Pancreas (tissue), 10 donors: ENCODE data around the gene PAM16. TPM values are rescaled to one million over a fixed set of nuclear protein-coding genes. Genes with fewer than 3 reads are reported as not detected.

Experiments
- ATAC-seq, 4 donors: fragments of 200-7000 bp; cut with Tn5 transposase; one replicate each; pipeline versions ENCODE4 v1.8.0 to v1.9.1; 2020; ENCODE audit warnings: mild to moderate bottlenecking in 4 of 4, moderate library complexity in 4 of 4
- DNase-seq, 6 donors: peaks; one replicate each; pipeline ENCODE4 v3.0.0-alpha.2; 2020
- FAIRE-seq: peaks from 2 replicates; lab custom pipeline; 2012; peaks lifted over from hg19 to GRCh38; lab: Jason Lieb, UNC
- H3K27ac ChIP-seq, 4 donors: fragments of 200-600 bp; sonication (generic); 1 replicate in 3 of 4; 2 replicates in 1 of 4; pipeline versions ENCODE4 v1.5.0 to v1.8.0; 2020
- H3K27me3 ChIP-seq, 4 donors: fragments of 200-600 bp; one replicate each; pipeline ENCODE4 v1.8.0; 2021
- H3K36me3 ChIP-seq, 3 donors: fragments of 200-600 bp; sonication (generic) in 1 of 3; one replicate each; pipeline versions ENCODE4 v1.5.0 to v1.8.0; 2020 to 2021
- H3K4me1 ChIP-seq, 3 donors: fragments of 200-600 bp; one replicate each; pipeline ENCODE4 v1.8.0; 2021
- H3K4me3 ChIP-seq, 4 donors: fragments of 200-600 bp; sonication (generic) in 2 of 4; one replicate each; pipeline versions ENCODE4 v1.5.0 to v1.8.0; 2020 to 2021
- H3K9me3 ChIP-seq, 4 donors: fragments of 200-600 bp; one replicate each; pipeline ENCODE4 v1.8.0; 2021
- CTCF ChIP-seq, 4 donors: fragments of 200-600 bp; sonication (generic) in 3 of 4; IDR thresholded peaks; one replicate each; pipeline versions ENCODE4 v1.5.0 to v1.8.0; 2021; ENCODE audit warnings: antibody characterized with exemption in 4 of 4
- WGBS, 2 donors: extraction: QIAGEN DNeasy Blood & Tissue Kit; methylation state at CpG; one replicate each; pipeline ENCODE4 v1.1.7; 2013; 5-methylcytosine and 5-hydroxymethylcytosine counted together
- intact Hi-C, 3 donors: fragments of 100-400 bp; cut with DNase I; formaldehyde crosslinking; loops; one replicate each; pipeline versions ENCODE4 v1.11.1 to v1.14.2; 2022
- polyA plus RNA-seq, 2 donors: library from polyadenylated mRNA; stranded (reverse); fragments of 200-250 nt; gene quantifications; one replicate each; pipeline ENCODE4 v1.2.3, GENCODE V29; 2013
- total RNA-seq, 6 donors: library from RNA; stranded (reverse); fragmentation: NEBNext Ultra II Directional in 4 of 6; extraction: Animal tissue kit (Norgen Biotek cat#: 25700) in 4 of 6; gene quantifications; one replicate each; pipeline versions ENCODE4 v1.2.1 to v1.2.4, GENCODE V29; 2021 to 2023
- donor health status: healthy with polysubstance abuse.
- donor health status: DM: no; HTN: no; CAD: no; lungs with moderate emphysema.
- donor health status: DM: no; HTN: no; CAD: no.
- donor health status: control.
- donor health status: control.
- donor health status: Bipolar disorder and iron deficiency.
- donor health status: DM: yes; HTN: yes; CAD: no.
- donor health status: DM: no; HTN: no; CAD: no.
- donor health status: DM: no; HTN: no; CAD: no.
- donor health status: DM: yes; HTN: yes; CAD: no.

PAM16 gene
- total and polyA plus RNA-seq, 8 donors, result 12.2 to 106 (median 27.2) TPM

GRCh38 chr16:4309833-4310266 lies 41.3 kb downstream of the PAM16 start:
- intact Hi-C loops, result no loop called here
- peak; percentile 34 to 65 (median 48) for TF ChIP-seq CTCF (IDR thresholded peaks at IDR 0.05)
- peak; percentile 59 to 88 (median 78) for DNase-seq
- FAIRE-seq, result no peak
- no peaks in the 10 kb centered on the region for H3K9me3 ChIP-seq
- peak in 3 of 4 donors; percentile 28 to 39 (median 29) for ATAC-seq
- no peak overlapping the region for H3K4me3 ChIP-seq
- peaks cover 0 to 28% (median 0%) of the 10 kb centered on the region in 3 donors for H3K4me1 ChIP-seq
- WGBS, 2 donors, result 28 to 32% methylated on average over 11 of the region's 11 CpGs
- H3K27me3 ChIP-seq, result no peaks in the 10 kb centered on the region
- no peaks in the 10 kb centered on the region for H3K36me3 ChIP-seq
- peak overlapping the region in 3 of 4 donors; percentile 27 to 84 (median 72) for H3K27ac ChIP-seq

- intact Hi-C loops, result no loop called here
- DNase-seq, result peak in 5 of 6 donors; percentile 83 to 88 (median 86)
- peak; percentile 49 to 55 (median 51) for ATAC-seq
- TF ChIP-seq CTCF (IDR thresholded peaks at IDR 0.05), result no peak
- WGBS, 2 donors, result 48 to 52% methylated on average over 14 of the region's 14 CpGs
- H3K36me3 ChIP-seq, result no peaks in the 10 kb centered on the region
- no peaks in the 10 kb centered on the region for H3K9me3 ChIP-seq
- H3K4me3 ChIP-seq, result no peak overlapping the region
- H3K27me3 ChIP-seq, result no peaks in the 10 kb centered on the region
- peaks cover 0 to 26% (median 0%) of the 10 kb centered on the region in 3 donors for H3K4me1 ChIP-seq
- peak overlapping the region in 3 of 4 donors; percentile 42 to 84 (median 72) for H3K27ac ChIP-seq
- no peak for FAIRE-seq
These were observed 41.9 kb downstream of the PAM16 start for GRCh38 chr16:4309102-4309832.

- peak overlapping the region; percentile 4 to 44 (median 21) for H3K4me3 ChIP-seq
- intact Hi-C loops, result no loop called here
- peak overlapping the region; percentile 42 to 84 (median 73) for H3K27ac ChIP-seq
- H3K4me1 ChIP-seq, result peaks cover 0 to 17% (median 0%) of the 10 kb centered on the region in 3 donors
- no peak for TF ChIP-seq CTCF (IDR thresholded peaks at IDR 0.05)
- peak; percentile 92 to 97 (median 94) for DNase-seq
- no peaks in the 10 kb centered on the region for H3K9me3 ChIP-seq
- WGBS, 2 donors, result 7 to 8% methylated on average over 67 to 68 of the region's 68 CpGs
- ATAC-seq, result peak; percentile 84 to 90 (median 88)
- no peaks in the 10 kb centered on the region for H3K36me3 ChIP-seq
- no peaks in the 10 kb centered on the region for H3K27me3 ChIP-seq
- no peak for FAIRE-seq
These were observed 43.7 kb downstream of the PAM16 start for GRCh38 chr16:4307215-4308037.

- no peak for TF ChIP-seq CTCF (IDR thresholded peaks at IDR 0.05)
- intact Hi-C loops, result no loop called here
- H3K27me3 ChIP-seq, result no peaks in the 10 kb centered on the region
- 70% methylated on average over 16 of the region's 16 CpGs for WGBS, 2 donors
- ATAC-seq (no peak), FAIRE-seq (no peak), DNase-seq (peak in 1 of 6 donors; percentile 36)
- no peaks in the 10 kb centered on the region for H3K36me3 ChIP-seq
- peaks cover 0 to 17% (median 0%) of the 10 kb centered on the region in 3 donors for H3K4me1 ChIP-seq
- H3K4me3 ChIP-seq, result peak overlapping the region in 3 of 4 donors; percentile 11 to 44 (median 31)
- peak overlapping the region; percentile 42 to 84 (median 73) for H3K27ac ChIP-seq
- H3K9me3 ChIP-seq, result no peaks in the 10 kb centered on the region
These were observed 44.5 kb downstream of the PAM16 start for GRCh38 chr16:4306470-4307214.
